ENCODE data around the gene HDAC7.
"Not testable (repeated sequence)": the region's sequence is repeated elsewhere in the genome, so short reads cannot be mapped to it uniquely, and the experiment has no call there.

Gene HDAC7

DNA sequence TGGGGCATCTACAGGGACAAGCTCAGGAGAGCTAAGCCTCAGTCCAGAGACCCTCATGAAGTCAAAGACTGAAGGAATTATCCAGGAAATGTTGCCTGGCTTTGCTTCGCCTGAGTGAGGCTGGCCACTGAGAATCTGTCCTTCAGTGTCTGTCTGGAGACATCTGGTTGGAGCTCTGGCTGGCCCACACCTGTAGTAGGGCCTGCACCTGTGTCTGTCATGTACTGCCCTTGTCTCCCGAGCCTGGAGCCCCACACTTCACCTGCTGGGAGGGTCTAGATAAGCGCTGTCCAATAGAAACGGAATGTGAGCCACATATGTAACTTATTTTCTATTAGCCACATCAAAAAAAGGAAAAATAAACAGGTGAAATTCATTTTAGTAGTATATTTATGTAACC lies 9.9 kb upstream of the HDAC7 start:
- DNase-seq (ENCODE audit: low read depth in 1 of 2, low spot score in 1 of 2), result no peak

- no peak for DNase-seq (ENCODE audit: low read depth in 1 of 2, low spot score in 1 of 2)
Measured at GRCh38 chr12:47828976-47829482, 9.3 kb upstream of the HDAC7 start.

DNA sequence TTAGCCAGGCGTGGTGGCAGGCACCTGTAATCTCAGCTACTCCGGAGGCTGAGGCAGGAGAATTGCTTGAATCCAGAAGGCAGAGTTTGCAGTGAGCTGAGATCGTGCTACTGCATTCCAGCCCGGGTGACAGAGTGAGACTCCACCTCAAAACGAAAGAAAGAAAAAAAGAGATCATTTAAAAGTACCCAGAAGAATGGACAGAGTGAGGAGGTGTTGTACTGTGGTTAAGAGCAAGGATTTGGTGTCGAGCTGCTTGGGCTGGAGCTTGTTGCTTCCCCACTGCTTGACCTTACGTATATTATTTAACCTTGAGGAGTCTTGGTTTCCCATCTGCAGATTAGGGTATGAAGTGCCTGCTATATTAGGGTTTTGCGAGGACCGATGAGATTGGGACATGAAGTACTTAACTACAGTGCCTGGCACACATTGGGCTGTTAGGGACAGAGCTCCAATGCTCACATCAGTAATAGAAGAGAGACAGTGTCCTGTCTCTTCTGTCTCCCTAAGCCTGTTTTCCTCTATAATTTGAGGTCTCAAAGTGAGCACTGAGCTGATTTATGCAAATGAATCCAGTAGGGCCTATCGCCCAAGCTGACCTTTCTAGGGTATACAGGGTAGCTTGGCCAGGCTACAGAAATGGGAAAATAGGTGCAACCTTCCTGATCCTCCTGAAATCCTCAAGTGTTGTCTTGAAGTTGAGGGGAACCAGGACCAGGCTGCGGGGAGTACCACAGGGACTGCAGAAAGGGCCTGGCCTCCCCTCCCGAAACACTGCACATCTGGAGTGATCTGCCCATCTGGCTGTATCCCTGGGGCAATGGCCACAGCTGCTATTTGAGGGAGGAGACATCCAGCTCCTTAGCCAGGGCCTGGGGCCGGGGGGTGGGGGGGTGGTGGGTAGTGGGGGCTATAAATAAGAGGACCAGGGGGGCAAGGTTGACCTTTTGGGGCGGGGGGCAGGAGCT lies 8.6 kb upstream of the HDAC7 start:
- no peak for DNase-seq (ENCODE audit: low read depth in 1 of 2, low spot score in 1 of 2)

DNA sequence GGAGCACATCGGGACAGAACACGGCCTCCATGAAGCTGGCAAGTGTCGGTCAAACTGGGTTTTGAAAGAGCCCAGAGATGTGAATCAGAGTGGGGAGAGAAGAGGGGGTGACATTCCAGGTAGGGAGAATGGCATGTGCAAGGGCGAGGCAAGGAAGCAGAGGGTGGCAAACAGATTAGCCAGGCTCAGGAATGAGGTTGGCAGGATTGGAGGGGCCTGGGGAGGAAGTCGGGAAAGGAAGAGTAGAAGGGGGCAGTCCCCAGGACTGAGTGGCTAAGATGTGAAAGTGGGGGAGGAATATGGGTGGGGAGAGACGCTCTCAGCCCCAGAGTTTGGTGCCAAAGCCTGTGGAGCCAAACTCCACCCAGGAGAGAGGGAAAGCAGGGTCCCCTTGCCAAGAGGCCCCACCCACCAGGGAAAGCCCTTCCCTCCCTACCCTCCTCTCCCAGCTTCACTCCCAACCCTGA lies 5.5 kb upstream of the HDAC7 start:
- DNase-seq (ENCODE audit: low read depth in 1 of 2, low spot score in 1 of 2), result no peak

DNA sequence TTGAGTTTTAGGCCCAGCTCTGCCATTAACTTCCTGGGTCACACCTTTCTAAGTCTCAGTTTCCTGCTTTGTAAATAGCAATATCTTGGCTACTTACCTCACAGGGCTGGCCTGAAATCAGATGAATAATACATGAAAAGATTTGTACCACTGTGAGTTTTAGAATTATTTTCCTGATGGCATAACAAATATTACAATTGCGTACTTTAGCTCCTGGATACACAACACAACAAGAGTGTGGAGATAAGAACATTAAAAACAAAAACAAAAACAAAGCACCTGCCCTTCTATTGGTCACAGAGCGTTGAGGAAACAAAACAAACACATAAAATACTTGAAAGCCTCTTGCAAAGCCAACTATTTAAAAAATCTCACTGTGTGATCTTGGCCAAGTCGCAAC lies 4.9 kb upstream of the HDAC7 start:
- no peak for DNase-seq (ENCODE audit: low read depth in 1 of 2, low spot score in 1 of 2)

- no peak for DNase-seq (ENCODE audit: low read depth in 1 of 2, low spot score in 1 of 2)
Measured at GRCh38 chr12:47824198-47824597, 4.5 kb upstream of the HDAC7 start.

DNA sequence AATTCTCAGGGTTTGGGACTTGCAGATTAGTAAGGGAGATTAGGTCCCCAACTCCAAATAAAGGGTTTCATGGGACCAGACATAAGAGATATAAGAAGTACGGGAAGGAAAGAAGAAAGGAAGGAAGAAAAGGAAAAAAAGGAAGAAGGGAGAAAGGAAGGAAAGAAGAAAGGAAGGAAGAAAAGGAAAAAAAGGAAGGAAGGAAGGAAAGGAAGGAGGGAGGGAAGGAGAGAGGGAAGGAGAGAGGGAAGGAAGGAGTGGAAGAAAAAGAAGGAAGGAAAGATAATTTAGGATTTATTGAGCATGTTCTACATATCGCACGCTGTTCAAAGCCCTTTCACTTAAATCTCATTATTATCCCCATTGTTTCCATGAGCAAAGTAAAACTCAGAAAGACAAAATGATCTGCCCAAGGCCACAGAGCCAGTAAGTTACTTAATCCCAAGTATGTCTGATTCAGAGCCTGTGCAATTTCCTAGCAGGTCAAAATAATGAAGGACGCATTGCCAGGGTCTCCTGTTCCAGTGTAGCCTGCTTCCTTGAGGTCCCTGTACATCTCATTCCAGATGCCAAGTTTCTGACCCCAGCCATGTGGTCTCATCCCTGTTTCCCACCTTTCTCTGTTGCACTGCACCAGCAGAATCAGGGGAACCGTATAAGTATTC lies 3.9 kb upstream of the HDAC7 start:
- no peak for DNase-seq (ENCODE audit: low read depth in 1 of 2, low spot score in 1 of 2)

DNA sequence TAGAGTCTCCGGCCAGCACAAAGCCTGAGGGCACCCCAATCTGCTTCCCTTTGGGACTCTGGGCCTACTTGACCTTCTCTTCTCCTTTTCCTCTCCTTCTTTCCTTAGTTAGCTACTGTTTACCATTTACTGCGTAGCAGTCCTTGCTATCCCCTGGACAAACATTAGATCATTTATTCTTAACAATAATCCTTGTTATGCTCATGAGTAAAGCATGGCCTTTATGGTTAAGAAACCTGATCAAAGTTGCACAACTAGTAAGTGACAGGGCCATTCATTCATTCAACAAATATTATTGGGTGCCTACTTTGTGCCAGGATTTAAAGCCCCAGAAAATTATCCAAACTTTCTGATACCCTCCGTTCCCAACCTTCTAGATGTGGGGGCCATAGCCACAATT lies 3.2 kb upstream of the HDAC7 start:
- DNase-seq (ENCODE audit: low read depth in 1 of 2, low spot score in 1 of 2), result no peak

DNA sequence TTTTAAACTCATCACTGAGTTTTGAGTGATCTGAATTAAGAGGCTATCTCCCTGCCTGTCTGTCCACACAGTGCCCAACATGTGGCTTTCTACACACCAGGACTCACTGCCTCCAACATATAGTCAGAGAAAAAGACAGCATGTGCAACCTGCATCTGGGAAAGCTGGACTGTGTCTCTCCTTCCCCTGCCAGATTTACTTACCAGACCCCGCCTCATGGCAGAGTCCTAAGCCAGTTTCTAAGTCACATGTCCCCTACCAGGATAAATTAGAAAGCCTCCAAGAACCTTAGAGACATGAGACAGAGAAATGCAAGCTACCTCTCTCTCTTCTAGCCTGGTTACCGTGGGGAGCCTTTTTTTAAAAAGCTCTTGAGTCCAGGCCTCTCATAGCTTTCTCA lies 2.7 kb upstream of the HDAC7 start:
- no peak for DNase-seq (ENCODE audit: low read depth in 1 of 2, low spot score in 1 of 2)

- DNase-seq (ENCODE audit: low read depth in 1 of 2, low spot score in 1 of 2), result no peak
Measured at GRCh38 chr12:47821346-47821706, 1.6 kb upstream of the HDAC7 start.

- DNase-seq (ENCODE audit: low read depth in 1 of 2, low spot score in 1 of 2), result no peak
Measured at GRCh38 chr12:47820631-47821345, 1.1 kb upstream of the HDAC7 start.

DNA sequence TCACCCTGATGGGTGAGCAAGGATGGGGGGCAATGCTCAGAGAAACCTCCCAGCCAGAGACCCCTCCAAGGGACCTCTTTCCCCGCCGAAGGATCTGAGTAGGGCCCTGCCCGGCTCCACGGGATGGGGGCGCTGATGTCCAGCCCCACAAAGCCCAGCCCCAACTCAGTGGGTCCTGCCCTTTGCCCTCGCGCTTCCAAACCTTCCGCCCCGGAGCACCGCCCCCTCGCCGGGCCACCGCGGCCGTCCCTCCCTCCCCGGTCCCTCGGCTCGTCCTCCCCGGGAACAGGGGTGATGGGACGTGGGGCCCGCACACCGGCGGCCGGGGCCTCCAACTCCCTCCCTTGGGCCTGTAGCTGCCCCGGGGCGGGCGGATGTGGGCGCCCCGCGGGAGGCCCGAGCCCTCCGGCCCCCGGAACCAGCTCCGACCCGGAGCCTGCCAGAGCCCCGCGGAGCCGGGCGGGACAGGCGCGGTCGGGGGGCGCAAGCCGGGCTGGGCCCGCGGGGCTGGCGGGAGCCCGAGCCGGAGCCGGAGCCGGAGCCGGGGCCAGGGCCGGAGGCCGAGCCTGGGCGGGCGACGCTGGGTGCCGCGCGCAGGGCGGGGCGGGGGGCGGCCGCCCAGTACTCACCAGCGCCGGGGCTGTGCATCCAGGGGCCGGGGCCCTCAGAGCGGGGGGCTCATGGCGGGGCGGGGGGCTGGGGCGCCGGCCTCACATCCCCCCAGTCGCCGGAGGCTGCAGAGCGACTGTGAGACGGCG lies 386 bp downstream of the HDAC7 start:
- DNase-seq (ENCODE audit: low read depth in 1 of 2, low spot score in 1 of 2), result no peak

DNA sequence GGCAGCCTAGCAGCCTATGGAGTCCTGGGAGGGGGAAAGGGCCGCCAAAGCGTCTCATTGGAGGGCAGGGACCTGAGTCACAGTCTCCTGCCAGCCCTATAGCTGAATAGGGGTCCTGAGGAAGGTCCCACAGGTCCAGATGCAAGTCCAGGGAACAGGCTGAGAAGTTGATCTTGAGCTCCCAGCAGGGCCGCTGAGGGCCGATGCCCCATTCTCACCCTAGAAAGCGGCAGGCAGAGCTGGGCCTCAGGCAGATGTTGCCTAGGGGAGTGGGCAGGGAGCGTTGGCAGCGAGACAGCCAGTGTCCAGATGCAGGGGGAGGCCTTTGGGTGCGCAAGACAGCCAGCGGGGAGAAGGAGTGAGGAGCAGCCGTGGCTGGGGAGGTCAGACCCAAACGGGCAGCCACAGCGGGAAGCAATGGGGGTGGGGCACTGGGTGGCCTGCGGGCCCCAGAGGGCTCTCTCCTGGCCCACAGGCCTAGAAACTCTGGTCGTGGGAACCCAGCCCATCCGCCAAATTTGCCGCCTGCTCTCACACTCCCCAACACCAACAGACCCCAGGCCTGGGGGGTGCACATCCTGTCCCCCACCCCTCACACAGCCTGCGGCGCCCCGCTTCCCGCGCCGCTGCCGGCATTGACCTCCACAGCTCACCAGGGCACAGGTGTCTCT lies 1.1 kb downstream of the HDAC7 start:
- DNase-seq (ENCODE audit: low read depth in 1 of 2, low spot score in 1 of 2), result no peak

GRCh38 chr12:47818007-47818376 lies 1.7 kb downstream of the HDAC7 start:
- no peak for DNase-seq (ENCODE audit: low read depth in 1 of 2, low spot score in 1 of 2)

- no peak for DNase-seq (ENCODE audit: low read depth in 1 of 2, low spot score in 1 of 2)
Measured at GRCh38 chr12:47817272-47818006, 2.3 kb downstream of the HDAC7 start.

DNA sequence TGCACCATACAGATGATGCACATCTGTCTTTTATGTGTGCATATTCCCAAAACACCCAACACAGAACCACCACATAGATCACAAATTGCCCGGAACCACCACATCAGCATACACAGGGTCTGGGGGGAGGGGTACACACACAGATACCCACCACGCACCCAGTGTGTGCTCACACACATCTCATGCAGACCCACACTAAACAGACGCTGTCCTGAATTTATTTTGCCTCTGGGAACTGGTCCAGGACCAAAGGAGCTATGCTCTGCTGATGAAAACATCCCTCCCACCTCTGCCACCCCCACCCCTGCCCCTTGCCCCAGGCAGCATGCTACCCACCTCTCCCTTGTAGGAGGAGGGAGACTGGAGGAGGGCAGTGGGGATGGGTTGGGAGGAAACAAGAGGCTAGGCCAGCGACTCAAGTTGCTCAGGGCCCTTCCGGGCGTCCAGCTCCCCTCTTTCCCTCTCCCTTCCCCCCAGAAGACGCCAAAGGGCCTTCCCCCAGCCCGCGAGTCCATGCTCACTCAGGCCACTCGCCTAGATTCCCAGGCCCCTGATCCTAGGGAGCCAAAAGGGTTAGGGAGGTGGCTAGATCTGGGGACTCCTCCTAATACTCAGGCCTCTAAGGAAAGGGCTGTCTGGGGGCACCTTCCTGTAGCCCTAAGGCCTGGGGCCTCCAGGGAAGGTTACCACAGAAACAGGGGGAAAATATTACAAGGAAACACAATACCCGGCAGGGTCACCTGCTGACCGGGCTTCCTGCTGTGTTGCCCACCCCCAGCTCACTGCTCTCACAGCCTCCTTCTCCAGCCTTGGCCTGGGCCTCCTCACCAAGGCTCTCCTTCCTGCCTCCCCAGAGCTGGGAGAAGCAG lies 3.1 kb downstream of the HDAC7 start:
- no peak for DNase-seq (ENCODE audit: low read depth in 1 of 2, low spot score in 1 of 2)

DNA sequence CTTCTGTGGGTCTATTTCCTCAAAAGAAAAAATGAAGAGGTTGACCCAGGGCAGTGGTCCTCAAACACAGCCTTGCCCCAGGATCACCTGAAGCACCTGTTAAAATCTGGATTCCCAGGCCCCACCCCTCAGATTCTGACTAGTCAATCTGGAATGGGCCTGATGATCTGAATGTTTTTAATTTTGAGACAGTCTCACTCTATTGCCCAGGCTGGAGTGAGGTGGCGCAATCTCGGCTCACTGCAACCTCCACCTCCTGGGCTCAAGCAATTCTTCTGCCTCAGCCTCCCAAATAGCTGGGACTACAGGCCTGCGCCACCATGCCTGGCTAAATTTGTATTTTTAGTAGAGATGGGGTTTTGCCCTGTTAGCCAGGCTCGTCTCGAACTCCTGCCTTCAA lies 4.3 kb downstream of the HDAC7 start:
- not testable (repeated sequence) for DNase-seq (ENCODE audit: low read depth in 1 of 2, low spot score in 1 of 2)

- DNase-seq (ENCODE audit: low read depth in 1 of 2, low spot score in 1 of 2), result no peak
Measured at GRCh38 chr12:47814539-47815170, 5.0 kb downstream of the HDAC7 start.
